Articular chondrocyte of knee joint (primary cell): ENCODE measurements around the gene STK11. TPM values are rescaled to one million over a fixed set of nuclear protein-coding genes. Genes with fewer than 3 reads are reported as not detected.

Source experiments
- total RNA-seq: library from RNA; depleted of rRNA; stranded (reverse); fragments of >200 nt; gene quantifications from 2 replicates; pipeline ENCODE4 v1.2.3, GENCODE V29; 2012

The STK11 gene
- total RNA-seq = 65.6 and 69.0 TPM in 2 replicates

DNA sequence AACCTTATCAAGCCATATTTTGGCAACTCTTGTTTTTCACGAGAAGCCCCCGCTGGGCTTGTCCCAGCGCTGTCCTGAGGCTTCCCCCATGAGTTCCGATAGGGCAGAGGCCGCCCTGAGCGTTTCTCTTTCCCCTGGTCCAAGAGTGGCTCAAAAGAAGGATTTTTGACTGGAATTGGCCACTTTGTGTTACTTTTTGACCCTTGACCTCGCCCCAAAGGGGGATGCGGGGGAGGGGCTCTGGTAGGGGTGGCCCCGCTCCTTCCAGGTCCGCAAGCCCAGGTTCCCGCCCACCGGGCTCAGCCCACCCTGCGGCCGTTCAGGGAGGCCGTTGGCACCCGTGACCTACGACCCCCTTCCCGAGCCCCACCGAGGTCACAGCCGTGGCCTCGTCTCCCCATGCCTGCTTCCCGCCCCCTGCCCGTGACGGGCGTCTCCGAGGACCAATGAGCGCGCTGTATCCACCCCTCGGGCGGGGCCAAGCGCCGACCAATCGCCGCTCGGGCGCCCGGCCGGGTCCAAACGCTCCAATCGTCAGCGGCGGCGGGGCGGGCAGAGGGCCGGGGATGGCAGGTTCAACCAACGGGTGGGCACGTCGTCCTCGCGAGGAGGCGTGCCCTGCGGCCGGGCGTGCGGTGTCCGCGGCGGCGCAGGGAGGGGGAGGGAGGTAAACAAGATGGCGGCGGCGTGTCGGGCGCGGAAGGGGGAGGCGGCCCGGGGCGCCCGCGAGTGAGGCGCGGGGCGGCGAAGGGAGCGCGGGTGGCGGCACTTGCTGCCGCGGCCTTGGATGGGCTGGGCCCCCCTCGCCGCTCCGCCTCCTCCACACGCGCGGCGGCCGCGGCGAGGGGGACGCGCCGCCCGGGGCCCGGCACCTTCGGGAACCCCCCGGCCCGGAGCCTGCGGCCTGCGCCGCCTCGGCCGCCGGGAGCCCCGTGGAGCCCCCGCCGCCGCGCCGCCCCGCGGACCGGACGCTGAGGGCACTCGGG, at the start of gene STK11:
STK11 (plus strand) TSS at position 665 of the 986 bp plus-strand sequence. CDS start 1,136 bp downstream, outside the sequence.

GRCh38 chr19:1173845-1174809, 31.5 kb upstream of the STK11 start, which contains the start of gene SBNO2:
SBNO2 (minus strand) TSS chr19:1174268; CDS start chr19:1154276, 19,992 bp downstream.

DNA sequence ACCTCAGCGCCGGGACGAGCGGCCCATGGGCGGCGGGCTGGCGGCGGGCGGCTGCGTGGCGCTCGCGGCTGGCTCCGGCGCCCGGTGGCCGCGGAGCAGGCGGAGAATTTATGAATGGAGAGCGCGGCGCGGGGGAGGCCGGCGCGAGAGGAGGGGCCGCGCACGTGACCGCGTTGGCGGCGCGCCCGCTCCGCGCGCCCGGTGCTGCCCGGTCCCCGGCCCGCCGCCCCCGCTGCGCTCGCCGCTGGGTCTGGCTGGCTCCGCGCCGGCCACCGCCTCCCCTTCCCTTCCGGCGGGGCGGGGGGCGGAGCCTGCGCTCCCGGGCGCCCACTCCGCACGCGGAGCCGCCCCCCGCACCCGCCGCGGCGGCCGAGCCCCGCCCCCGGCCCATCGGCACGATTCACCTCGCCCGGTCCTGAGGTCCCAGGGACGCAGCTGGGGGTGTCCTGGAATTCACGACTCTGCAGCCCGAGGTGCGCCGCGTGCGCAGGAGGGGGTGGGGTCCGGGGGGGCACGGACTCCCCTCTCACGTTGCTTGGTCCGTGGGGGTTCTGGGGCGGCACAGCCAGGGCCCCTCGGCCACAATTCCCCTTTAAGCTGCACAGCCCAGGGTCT, 32.3 kb downstream of the STK11 start, which contains the start of gene CBARP:
CBARP (minus strand) TSS at position 252 of the 615 bp plus-strand sequence. CDS start 1,905 bp downstream, outside the sequence.

DNA sequence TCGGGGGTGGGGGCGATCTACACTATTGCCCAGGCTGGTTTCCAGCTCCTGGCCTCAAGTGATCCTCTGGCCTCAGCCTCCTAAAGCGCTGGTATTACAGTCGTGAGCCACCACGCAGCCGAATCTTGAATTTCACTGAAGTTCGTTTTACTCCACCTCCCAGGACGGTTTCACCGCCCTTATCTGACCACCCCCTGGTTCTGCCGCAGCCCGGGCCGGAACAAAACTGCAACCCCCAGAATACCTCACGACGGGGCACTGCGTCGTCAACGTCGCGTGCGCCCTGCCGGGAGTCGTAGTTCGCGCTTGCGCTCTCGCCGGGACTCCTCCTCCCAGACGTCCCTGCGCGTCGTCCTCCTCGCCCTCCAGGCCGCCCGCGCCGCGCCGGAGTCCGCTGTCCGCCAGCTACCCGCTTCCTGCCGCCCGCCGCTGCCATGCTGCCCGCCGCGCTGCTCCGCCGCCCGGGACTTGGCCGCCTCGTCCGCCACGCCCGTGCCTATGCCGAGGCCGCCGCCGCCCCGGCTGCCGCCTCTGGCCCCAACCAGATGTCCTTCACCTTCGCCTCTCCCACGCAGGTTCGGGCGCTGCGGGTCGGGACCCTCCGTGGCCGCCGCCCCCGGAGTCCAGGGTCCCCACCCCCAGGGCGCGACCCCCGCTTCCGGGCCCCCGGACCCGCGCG, 36.0 kb downstream of the STK11 start, which contains the start of gene ATP5F1D:
ATP5F1D (plus strand) TSS at position 335 of the 679 bp plus-strand sequence; CDS start at position 435, 100 bp downstream.

GRCh38 chr19:1248139-1248785, 42.7 kb downstream of the STK11 start, which contains the start of gene MIDN:
MIDN (plus strand) TSS chr19:1248583; CDS start chr19:1250297, 1,714 bp downstream.

DNA sequence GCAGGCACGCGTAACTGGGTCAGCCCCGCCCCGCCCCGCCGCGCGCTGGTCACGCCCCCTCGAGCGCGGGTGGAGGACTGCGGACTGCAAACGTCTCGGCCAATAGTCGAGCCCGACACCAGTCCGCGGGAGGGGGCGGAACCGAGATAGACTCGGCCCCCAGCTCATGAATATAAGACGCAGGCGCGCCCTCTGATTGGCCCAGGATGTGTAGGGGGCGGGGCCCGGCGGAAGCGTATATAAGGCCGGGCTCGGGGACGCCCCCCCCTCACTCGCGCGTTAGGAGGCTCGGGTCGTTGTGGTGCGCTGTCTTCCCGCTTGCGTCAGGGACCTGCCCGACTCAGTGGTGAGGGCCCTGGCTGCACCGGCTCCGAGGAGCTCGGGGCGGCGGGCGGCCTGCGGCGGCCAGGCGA, 63.5 kb downstream of the STK11 start, which contains the start of gene CIRBP:
CIRBP (plus strand) TSS at position 268 of the 413 bp plus-strand sequence. CDS start 1,602 bp downstream, outside the sequence.

DNA sequence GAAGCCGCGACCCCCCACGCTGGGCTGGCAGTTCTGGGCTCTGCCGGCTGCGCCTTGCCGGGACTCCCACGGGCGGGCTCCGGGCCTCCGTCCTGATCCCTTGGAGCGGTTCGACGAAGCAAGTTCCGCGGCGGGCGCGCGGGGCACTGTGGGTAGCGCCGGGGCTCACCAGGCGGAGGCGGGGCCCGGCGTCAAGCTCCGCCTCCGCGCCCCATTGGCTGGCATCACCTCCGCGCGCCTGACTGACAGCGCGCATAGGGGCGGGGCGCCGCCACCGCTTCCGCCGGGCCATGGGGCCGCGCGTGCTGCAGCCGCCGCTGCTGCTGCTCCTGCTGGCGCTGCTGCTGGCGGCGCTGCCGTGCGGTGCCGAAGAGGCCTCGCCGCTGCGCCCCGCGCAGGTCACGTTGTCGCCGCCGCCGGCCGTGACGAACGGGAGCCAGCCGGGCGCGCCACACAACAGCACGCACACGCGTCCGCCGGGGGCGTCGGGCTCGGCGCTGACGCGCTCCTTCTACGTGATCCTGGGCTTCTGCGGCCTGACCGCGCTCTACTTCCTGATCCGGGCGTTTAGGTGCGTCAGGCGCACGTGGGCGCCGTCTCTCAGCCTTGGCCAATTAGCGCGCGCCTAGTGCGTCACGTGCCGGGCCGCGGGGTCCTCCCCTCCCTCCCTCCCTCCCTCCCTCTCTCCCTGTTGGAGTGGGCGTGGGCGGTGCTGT, 69.8 kb downstream of the STK11 start, which contains the start of gene FAM174C:
FAM174C (plus strand) TSS at position 271 of the 716 bp plus-strand sequence; CDS start at position 291, 20 bp downstream.

Other genes starting within 250 kb of the STK11 start
- gene WDR18, start 221.4 kb upstream of the STK11 start, total RNA-seq = 27.6 and 41.2 TPM in 2 replicates
- gene GRIN3B, start 205.4 kb upstream of the STK11 start, total RNA-seq = 0.13 and 0.65 TPM in 2 replicates
- gene TMEM259, start 184.7 kb upstream of the STK11 start, total RNA-seq = 47.1 and 52.4 TPM in 2 replicates
- gene RNU6-2, start 184.3 kb upstream of the STK11 start, total RNA-seq = not detected in 2 replicates
- gene CNN2, start 179.2 kb upstream of the STK11 start, total RNA-seq = 240 and 261 TPM in 2 replicates
- gene ABCA7, start 165.7 kb upstream of the STK11 start, total RNA-seq = 4.7 and 5.6 TPM in 2 replicates
- gene ARHGAP45, start 138.6 kb upstream of the STK11 start, total RNA-seq = 0.32 and 0.39 TPM in 2 replicates
- 77.0 and 86.9 TPM in 2 replicates for gene POLR2E, start 110.4 kb upstream of the STK11 start, total RNA-seq
- 451 and 456 TPM in 2 replicates for gene GPX4, start 101.8 kb upstream of the STK11 start, total RNA-seq
- 71.2 and 86.9 TPM in 2 replicates for gene SBNO2, start 31.5 kb upstream of the STK11 start, total RNA-seq
- gene CBARP, start 32.2 kb downstream of the STK11 start, total RNA-seq = 2.0 and 3.6 TPM in 2 replicates
- gene ATP5F1D, start 36.0 kb downstream of the STK11 start, total RNA-seq = 11.0 and 14.5 TPM in 2 replicates
- 16.9 and 18.4 TPM in 2 replicates for gene MIDN, start 42.8 kb downstream of the STK11 start, total RNA-seq
- gene CIRBP, start 63.6 kb downstream of the STK11 start, total RNA-seq = 322 and 371 TPM in 2 replicates
- gene FAM174C, start 69.8 kb downstream of the STK11 start, total RNA-seq = 16.3 and 17.4 TPM in 2 replicates
- not detected in 2 replicates for gene EFNA2, start 80.1 kb downstream of the STK11 start, total RNA-seq
- gene NDUFS7, start 178.1 kb downstream of the STK11 start, total RNA-seq = 27.6 and 37.4 TPM in 2 replicates
- 24.9 and 25.1 TPM in 2 replicates for gene GAMT, start 195.8 kb downstream of the STK11 start, total RNA-seq
- gene DAZAP1, start 201.8 kb downstream of the STK11 start, total RNA-seq = 43.3 and 44.7 TPM in 2 replicates
- 403 and 464 TPM in 2 replicates for gene RPS15, start 232.6 kb downstream of the STK11 start, total RNA-seq
- 0.11 and 0.26 TPM in 2 replicates for gene APC2, start 244.3 kb downstream of the STK11 start, total RNA-seq